HEK293 (cell line): Measurements from ENCODE around the gene RYR2.

ENCODE experiments used
- CTCF ChIP-seq: fragments of 450-650 bp; formaldehyde crosslinking; IDR thresholded peaks from 2 replicates; pipeline ENCODE4 v1.5.1; 2016; ENCODE audit warnings: missing biosample characterization, missing genetic modification characterization
- KLF9 ChIP-seq: fragments of 450-650 bp; formaldehyde crosslinking; IDR thresholded peaks from 2 replicates; pipeline ENCODE4 v1.5.1; 2016; ENCODE audit warnings: missing biosample characterization, missing genetic modification characterization, low read depth
- PATZ1 ChIP-seq: fragments of 450-650 bp; formaldehyde crosslinking; IDR thresholded peaks from 2 replicates; pipeline ENCODE4 v1.5.1; 2016; ENCODE audit warnings: missing biosample characterization, missing genetic modification characterization
- REST ChIP-seq: fragments of 450-650 bp; formaldehyde crosslinking; IDR thresholded peaks from 2 replicates; pipeline ENCODE4 v1.5.1; 2016; ENCODE audit warnings: missing biosample characterization, missing genetic modification characterization
- ZNF114 ChIP-seq: fragments of 450-650 bp; formaldehyde crosslinking; IDR thresholded peaks from 2 replicates; pipeline ENCODE4 v1.5.0; 2017; ENCODE audit warnings: missing biosample characterization, missing genetic modification characterization
- ZNF133 ChIP-seq: fragments of 450-650 bp; formaldehyde crosslinking; IDR thresholded peaks from 2 replicates; pipeline ENCODE4 v1.5.1; 2016; ENCODE audit warnings: missing biosample characterization, missing genetic modification characterization
- ZNF280C ChIP-seq: fragments of 450-650 bp; formaldehyde crosslinking; IDR thresholded peaks from 2 replicates; pipeline ENCODE4 v1.5.1; 2016; ENCODE audit warnings: missing biosample characterization, missing genetic modification characterization
- ZNF341 ChIP-seq: fragments of 450-650 bp; formaldehyde crosslinking; IDR thresholded peaks from 2 replicates; pipeline ENCODE4; 2016; ENCODE audit warnings: low read depth, missing biosample characterization, missing genetic modification characterization

GRCh38 chr1:237355022-237355421, 313.0 kb downstream of the RYR2 start:
- TF ChIP-seq ZNF114 (tag by site-specific recombination): no peak
- TF ChIP-seq ZNF280C (tag by site-specific recombination): no peak
- TF ChIP-seq REST (tag by site-specific recombination): no peak
- TF ChIP-seq CTCF (tag by site-specific recombination): no peak
- TF ChIP-seq ZNF341: no peak
- peak; percentile 93 for TF ChIP-seq ZNF133 (tag by site-specific recombination)
- no peak for TF ChIP-seq PATZ1 (tag by site-specific recombination)
- no peak for TF ChIP-seq KLF9 (tag by site-specific recombination)
